Progenitor cell of endocrine pancreas (in vitro differentiated cells): ENCODE results near the gene GPN2. TPM values are rescaled to one million over a fixed set of nuclear protein-coding genes. Genes with fewer than 3 reads are reported as not detected.

ENCODE experiments used
- DNase-seq: peaks from one replicate; pipeline ENCODE4 v3.0.0; 2021; ENCODE audit warnings: low spot score; ENCODE audit not compliant: unreplicated experiment
- H3K27ac Mint-ChIP-seq: 2 replicates; pipeline ENCODE4 v1.8.0; 2021; ENCODE audit warnings: mild to moderate bottlenecking, moderate library complexity, mixed read lengths
- H3K27me3 Mint-ChIP-seq: 2 replicates; pipeline ENCODE4 v1.8.0; 2021; ENCODE audit warnings: mixed read lengths
- H3K36me3 Mint-ChIP-seq: 2 replicates; pipeline ENCODE4 v1.8.0; 2022; ENCODE audit warnings: mixed read lengths; ENCODE audit not compliant: insufficient read depth
- H3K4me1 Mint-ChIP-seq: 2 replicates; pipeline ENCODE4 v1.8.0; 2021; ENCODE audit warnings: low read depth, mixed read lengths
- H3K4me3 Mint-ChIP-seq: 2 replicates; pipeline ENCODE4 v1.8.0; 2021; ENCODE audit warnings: low read depth, mild to moderate bottlenecking, moderate library complexity, mixed read lengths
- H3K9me3 Mint-ChIP-seq: 2 replicates; pipeline ENCODE4 v1.8.0; 2021; ENCODE audit warnings: low read depth, mixed read lengths
- CTCF ChIP-seq: fragments of 200-600 bp; sonication (generic); IDR thresholded peaks from one replicate; pipeline ENCODE4 v1.5.0; 2021; ENCODE audit warnings: antibody characterized with exemption, mild to moderate bottlenecking; ENCODE audit not compliant: unreplicated experiment
- total RNA-seq: library from RNA; stranded (reverse); gene quantifications from 2 replicates; pipeline ENCODE4 v1.2.1, GENCODE V29; 2021

GPN2 gene
- total RNA-seq, 1 donor from 2014 or later = 37.4 TPM

DNA sequence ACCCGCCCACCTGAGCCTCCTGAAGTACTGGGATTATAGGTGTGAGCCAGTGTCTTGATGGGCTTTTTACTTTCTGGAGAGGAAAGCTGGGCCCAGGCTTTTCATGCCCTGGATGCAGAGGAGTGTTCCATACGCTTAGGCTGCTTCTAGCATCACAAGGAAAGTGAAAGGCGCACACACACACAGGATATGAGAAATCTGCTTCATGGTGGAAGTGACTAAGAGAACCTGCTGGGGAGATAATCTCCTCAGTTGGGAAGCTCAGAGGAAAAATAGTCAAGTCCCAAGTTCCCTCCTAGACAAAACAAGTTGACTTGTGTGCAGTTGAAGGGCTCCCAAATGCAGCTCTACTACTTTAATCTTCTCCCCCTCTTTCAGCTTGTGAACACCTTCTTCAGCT lies 33.6 kb upstream of the GPN2 start:
- Mint-ChIP-seq H3K27ac (no peak overlapping the region), H3K4me3 (peak overlapping the region; percentile 93), H3K9me3 (no peaks in the 10 kb centered on the region), H3K36me3 (peaks cover 12% of the 10 kb centered on the region), H3K4me1 (peaks cover 23% of the 10 kb centered on the region), H3K27me3 (no peaks in the 10 kb centered on the region)
- no peak for DNase-seq
- no peak for TF ChIP-seq CTCF

DNA sequence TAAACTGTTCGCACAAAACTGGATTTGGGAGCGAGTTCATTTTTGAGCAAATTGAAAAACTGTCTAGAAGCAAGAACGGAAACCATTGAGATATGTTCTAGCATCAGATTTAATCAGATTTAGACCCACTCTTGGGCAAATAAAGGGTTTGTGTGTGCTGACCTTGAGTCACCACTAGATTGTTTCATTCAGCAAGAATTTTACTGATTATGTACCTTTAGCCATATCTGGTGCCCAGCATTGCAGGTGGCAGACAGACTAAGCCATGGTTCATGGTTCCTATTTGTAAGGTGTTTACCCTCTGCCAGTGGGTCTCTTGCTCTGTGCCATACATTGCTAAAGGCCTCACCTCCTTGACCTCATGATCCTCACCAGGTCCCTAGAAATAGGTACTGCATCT lies 32.8 kb upstream of the GPN2 start:
- H3K27me3 Mint-ChIP-seq = no peaks in the 10 kb centered on the region
- TF ChIP-seq CTCF = no peak
- H3K4me3 Mint-ChIP-seq = peak overlapping the region; percentile 93
- DNase-seq = no peak
- peaks cover 8% of the 10 kb centered on the region for H3K36me3 Mint-ChIP-seq
- peaks cover 23% of the 10 kb centered on the region for H3K4me1 Mint-ChIP-seq
- no peaks in the 10 kb centered on the region for H3K9me3 Mint-ChIP-seq
- peak overlapping the region; percentile 55 for H3K27ac Mint-ChIP-seq

- no peaks in the 10 kb centered on the region for H3K9me3 Mint-ChIP-seq
- H3K27ac Mint-ChIP-seq = peak overlapping the region; percentile 90
- H3K36me3 Mint-ChIP-seq = peaks cover 8% of the 10 kb centered on the region
- no peak for DNase-seq
- H3K4me3 Mint-ChIP-seq = peak overlapping the region; percentile 93
- H3K27me3 Mint-ChIP-seq = no peaks in the 10 kb centered on the region
- no peak for TF ChIP-seq CTCF
- H3K4me1 Mint-ChIP-seq = peaks cover 23% of the 10 kb centered on the region
These were observed 32.3 kb upstream of the GPN2 start for GRCh38 chr1:26922431-26922729.

GRCh38 chr1:26921540-26922430 lies 31.7 kb upstream of the GPN2 start, which contains the start of gene NUDC:
TSS of gene NUDC (plus strand) at chr1:26921743. CDS start at chr1:26921849, 106 bp downstream.
- Mint-ChIP-seq H3K9me3 (no peaks in the 10 kb centered on the region), H3K27me3 (no peaks in the 10 kb centered on the region), H3K27ac (peak within 1 kb of the TSS; percentile 97), H3K36me3 (peaks cover 5% of the 10 kb centered on the region), H3K4me3 (peak within 1 kb of the TSS; percentile 93), H3K4me1 (peaks cover 24% of the 10 kb centered on the region)
- no peak for TF ChIP-seq CTCF
- peak; percentile 90 for DNase-seq

- no peaks in the 10 kb centered on the region for H3K9me3 Mint-ChIP-seq
- TF ChIP-seq CTCF = no peak
- no peaks in the 10 kb centered on the region for H3K27me3 Mint-ChIP-seq
- H3K36me3 Mint-ChIP-seq = peaks cover 5% of the 10 kb centered on the region
- no peak for DNase-seq
- peak overlapping the region; percentile 93 for H3K4me3 Mint-ChIP-seq
- H3K4me1 Mint-ChIP-seq = peaks cover 26% of the 10 kb centered on the region
- peak overlapping the region; percentile 97 for H3K27ac Mint-ChIP-seq
These were observed 31.1 kb upstream of the GPN2 start for GRCh38 chr1:26921126-26921539.
